HepG2 (cell line): ENCODE measurements around the gene COL10A1. TPM values are rescaled to one million over a fixed set of nuclear protein-coding genes. Genes with fewer than 3 reads are reported as not detected.
A peak's percentile ranks its signal among the peaks of the same experiment; 100 is the strongest.

Experiments
- ARNTL ChIP-seq: sonication (generic); formaldehyde crosslinking; IDR thresholded peaks from 2 replicates; pipeline ENCODE4 v1.4.0; 2020; ENCODE audit warnings: mild to moderate bottlenecking, missing genetic modification reagents
- ATF1 ChIP-seq: IDR thresholded peaks from 2 replicates; pipeline ENCODE4 v1.6.1; 2016; ENCODE audit warnings: mild to moderate bottlenecking, control low read depth
- ATF7 ChIP-seq, 2 experiments: fragments of 450-650 bp in 1 of 2; sonication (generic) in 1 of 2; formaldehyde crosslinking in 1 of 2; IDR thresholded peaks; 2 replicates each; pipeline versions ENCODE4 v1.4.0 to v1.6.1; 2016 to 2020; ENCODE audit warnings: antibody characterized with exemption in 1 of 2, mild to moderate bottlenecking in 1 of 2, missing genetic modification reagents in 1 of 2
- CREM ChIP-seq, 2 experiments: sonication (generic) in 1 of 2; formaldehyde crosslinking in 1 of 2; IDR thresholded peaks; 2 replicates each; pipeline versions ENCODE4 v1.4.0 to v1.6.1; 2016 to 2020; ENCODE audit warnings: antibody characterized with exemption in 1 of 2, mild to moderate bottlenecking in 1 of 2, missing genetic modification reagents in 1 of 2
- FOXA1 ChIP-seq, 2 experiments: fragments of 450-650 bp in 1 of 2; sonication (generic) in 1 of 2; formaldehyde crosslinking in 1 of 2; IDR thresholded peaks; 2 replicates each; pipeline versions ENCODE4 v1.4.0 to v1.6.1; 2016 to 2020; ENCODE audit warnings: missing genetic modification reagents in 1 of 2
- FOXK1 ChIP-seq: sonication (generic); formaldehyde crosslinking; IDR thresholded peaks from 2 replicates; pipeline ENCODE4 v1.4.0; 2020; ENCODE audit warnings: low read depth, missing genetic modification reagents, borderline replicate concordance
- FOXP1 ChIP-seq, 2 experiments: fragments of 450-650 bp in 1 of 2; IDR thresholded peaks; 2 replicates each; pipeline ENCODE4 v1.6.1; 2017 to 2018; ENCODE audit warnings: antibody characterized with exemption in 1 of 2
- GFI1 ChIP-seq: sonication (generic); formaldehyde crosslinking; IDR thresholded peaks from 2 replicates; pipeline ENCODE4 v1.5.0; 2020; ENCODE audit warnings: missing genetic modification reagents, mild to moderate bottlenecking, borderline replicate concordance
- HHEX ChIP-seq: IDR thresholded peaks from 2 replicates; pipeline ENCODE4 v1.6.1; 2016; ENCODE audit warnings: control low read depth
- JUNB ChIP-seq: sonication (generic); formaldehyde crosslinking; IDR thresholded peaks from 2 replicates; pipeline ENCODE4 v1.8.0; 2022; ENCODE audit warnings: missing genetic modification reagents, mild to moderate bottlenecking, borderline replicate concordance
- MXI1 ChIP-seq: IDR thresholded peaks from 3 replicates; pipeline ENCODE4 v1.6.1; 2012; ENCODE audit warnings: low read depth, low read length, inconsistent platforms, borderline replicate concordance
- NR2F2 ChIP-seq: IDR thresholded peaks from 2 replicates; pipeline ENCODE4 v1.6.1; 2012; ENCODE audit warnings: low read depth, inconsistent platforms, borderline replicate concordance
- PTBP1 ChIP-seq: fragments of 200-400 bp; formaldehyde crosslinking; IDR thresholded peaks from 2 replicates; pipeline ENCODE4 v1.6.1; 2018; ENCODE audit warnings: low read length, low read depth; ENCODE audit not compliant: poor library complexity, severe bottlenecking
- SOX6 ChIP-seq, 2 experiments: fragments of 450-650 bp in 1 of 2; sonication (generic) in 1 of 2; formaldehyde crosslinking in 1 of 2; IDR thresholded peaks; 2 replicates each; pipeline versions ENCODE4 v1.4.0 to v1.6.1; 2017 to 2020; ENCODE audit warnings: antibody characterized with exemption in 1 of 2, mild to moderate bottlenecking in 1 of 2, missing genetic modification reagents in 1 of 2
- ZNF160 ChIP-seq: sonication (generic); formaldehyde crosslinking; IDR thresholded peaks from 2 replicates; pipeline ENCODE4 v1.8.0; 2022; ENCODE audit warnings: mild to moderate bottlenecking, inconsistent platforms, missing genetic modification reagents
- ZNF850 ChIP-seq: sonication (generic); formaldehyde crosslinking; conservative IDR thresholded peaks from 2 replicates; pipeline ENCODE4 v1.9.0; 2021; ENCODE audit warnings: mild to moderate bottlenecking, missing genetic modification reagents
- polyA plus RNA-seq, 8 experiments: library from polyadenylated mRNA; depleted of rRNA in 3 of 8; stranded (reverse) in 7 of 8; unstranded in 1 of 8; fragments of >200 nt; fragmentation: Illumina TruSeq in 4 of 8; extraction: Trizol in 4 of 8; gene quantifications; 2 replicates each; pipeline versions ENCODE4 v1.2.1 to v1.2.3, GENCODE V29; 2011 to 2016; ENCODE audit warnings: low read depth in 4 of 8, missing spikeins in 1 of 8, mixed read lengths in 1 of 8; ENCODE audit not compliant: insufficient read depth in 1 of 8
- total RNA-seq, 5 experiments: library from RNA; depleted of rRNA; stranded (reverse); fragments of >200 nt; fragmentation: Illumina TruSeq; extraction: Trizol; gene quantifications; 2 replicates each; pipeline ENCODE4 v1.2.3, GENCODE V29; 2016; ENCODE audit warnings: low read depth in 1 of 5
- TF ChIP-seq, protein P1 (sequence below), 2 experiments: IDR thresholded peaks; 2 replicates each; pipeline ENCODE4 v1.6.1; 2011 to 2012; ENCODE audit warnings: low read length in 2 of 2, borderline replicate concordance in 1 of 2, low read depth in 1 of 2, mild to moderate bottlenecking in 1 of 2, moderate library complexity in 1 of 2
- TF ChIP-seq, protein P2 (sequence below): sonication (generic); formaldehyde crosslinking; IDR thresholded peaks from 2 replicates; pipeline ENCODE4 v1.4.0; 2020; ENCODE audit warnings: low read depth, mild to moderate bottlenecking, missing genetic modification reagents
- TF ChIP-seq, protein P3 (sequence below): sonication (generic); formaldehyde crosslinking; IDR thresholded peaks from 2 replicates; pipeline ENCODE4 v1.4.0; 2020; ENCODE audit warnings: missing genetic modification reagents

COL10A1 gene
- total and polyA plus RNA-seq, 2 of the 13 experiments (the other 11 are each of a cell fraction or from before 2014, with no cell fraction given) = 0.07 TPM; not detected in 1

GRCh38 chr6:116072368-116072767 is 53.6 kb downstream of the COL10A1 start (continued):
- peak; percentile 73 for TF ChIP-seq FOXP1 (IDR thresholded peaks at IDR 0.05)
- peak; percentile 44; the same call in 1 of the 2 replicates for TF ChIP-seq FOXP1 (CRISPR knock-in tag; IDR thresholded peaks at IDR 0.05)
- 0 out of 2 replicates have a peak, but pooled peaks have one; percentile 26 for TF ChIP-seq FOXK1
- peak; percentile 53 for TF ChIP-seq ATF1 (CRISPR knock-in tag)
- TF ChIP-seq ZNF850 (CRISPR knock-in tag) = no peak
- no peak for TF ChIP-seq SOX6 (IDR thresholded peaks at IDR 0.05)
- peak; percentile 80 for TF ChIP-seq SOX6 (CRISPR knock-in tag; IDR thresholded peaks at IDR 0.05)
- peak; percentile 83 for TF ChIP-seq ARNTL (CRISPR knock-in tag)
- no peak for TF ChIP-seq ZNF160 (CRISPR knock-in tag)
- TF ChIP-seq MXI1 = peak; percentile 23; the same call in 1 of the 3 replicates
- TF ChIP-seq PTBP1 = no peak
- TF ChIP-seq, protein P1, sequence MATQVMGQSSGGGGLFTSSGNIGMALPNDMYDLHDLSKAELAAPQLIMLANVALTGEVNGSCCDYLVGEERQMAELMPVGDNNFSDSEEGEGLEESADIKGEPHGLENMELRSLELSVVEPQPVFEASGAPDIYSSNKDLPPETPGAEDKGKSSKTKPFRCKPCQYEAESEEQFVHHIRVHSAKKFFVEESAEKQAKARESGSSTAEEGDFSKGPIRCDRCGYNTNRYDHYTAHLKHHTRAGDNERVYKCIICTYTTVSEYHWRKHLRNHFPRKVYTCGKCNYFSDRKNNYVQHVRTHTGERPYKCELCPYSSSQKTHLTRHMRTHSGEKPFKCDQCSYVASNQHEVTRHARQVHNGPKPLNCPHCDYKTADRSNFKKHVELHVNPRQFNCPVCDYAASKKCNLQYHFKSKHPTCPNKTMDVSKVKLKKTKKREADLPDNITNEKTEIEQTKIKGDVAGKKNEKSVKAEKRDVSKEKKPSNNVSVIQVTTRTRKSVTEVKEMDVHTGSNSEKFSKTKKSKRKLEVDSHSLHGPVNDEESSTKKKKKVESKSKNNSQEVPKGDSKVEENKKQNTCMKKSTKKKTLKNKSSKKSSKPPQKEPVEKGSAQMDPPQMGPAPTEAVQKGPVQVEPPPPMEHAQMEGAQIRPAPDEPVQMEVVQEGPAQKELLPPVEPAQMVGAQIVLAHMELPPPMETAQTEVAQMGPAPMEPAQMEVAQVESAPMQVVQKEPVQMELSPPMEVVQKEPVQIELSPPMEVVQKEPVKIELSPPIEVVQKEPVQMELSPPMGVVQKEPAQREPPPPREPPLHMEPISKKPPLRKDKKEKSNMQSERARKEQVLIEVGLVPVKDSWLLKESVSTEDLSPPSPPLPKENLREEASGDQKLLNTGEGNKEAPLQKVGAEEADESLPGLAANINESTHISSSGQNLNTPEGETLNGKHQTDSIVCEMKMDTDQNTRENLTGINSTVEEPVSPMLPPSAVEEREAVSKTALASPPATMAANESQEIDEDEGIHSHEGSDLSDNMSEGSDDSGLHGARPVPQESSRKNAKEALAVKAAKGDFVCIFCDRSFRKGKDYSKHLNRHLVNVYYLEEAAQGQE (IDR thresholded peaks at IDR 0.05; ENCODE audit: borderline replicate concordance in 1 of 2, low read depth in 1 of 2, low read length in 2 of 2) = peak in 1 of 2 experiments; percentile 16; a peak in 1 of 4 replicates
- TF ChIP-seq GFI1 (CRISPR knock-in tag) = peak; percentile 63; the same call in 1 of the 2 replicates
- peak; percentile 73 for TF ChIP-seq CREM (IDR thresholded peaks at IDR 0.05)
- no peak for TF ChIP-seq CREM (CRISPR knock-in tag; IDR thresholded peaks at IDR 0.05)
- peak; percentile 80; the same call in 1 of the 2 replicates for TF ChIP-seq JUNB (CRISPR knock-in tag)
- peak; percentile 25; the same call in 1 of the 2 replicates for TF ChIP-seq NR2F2
- peak; percentile 92 for TF ChIP-seq ATF7 (IDR thresholded peaks at IDR 0.05)
- TF ChIP-seq ATF7 (CRISPR knock-in tag; IDR thresholded peaks at IDR 0.05) = no peak; the same call in 1 of the 2 replicates
- TF ChIP-seq, protein P2, sequence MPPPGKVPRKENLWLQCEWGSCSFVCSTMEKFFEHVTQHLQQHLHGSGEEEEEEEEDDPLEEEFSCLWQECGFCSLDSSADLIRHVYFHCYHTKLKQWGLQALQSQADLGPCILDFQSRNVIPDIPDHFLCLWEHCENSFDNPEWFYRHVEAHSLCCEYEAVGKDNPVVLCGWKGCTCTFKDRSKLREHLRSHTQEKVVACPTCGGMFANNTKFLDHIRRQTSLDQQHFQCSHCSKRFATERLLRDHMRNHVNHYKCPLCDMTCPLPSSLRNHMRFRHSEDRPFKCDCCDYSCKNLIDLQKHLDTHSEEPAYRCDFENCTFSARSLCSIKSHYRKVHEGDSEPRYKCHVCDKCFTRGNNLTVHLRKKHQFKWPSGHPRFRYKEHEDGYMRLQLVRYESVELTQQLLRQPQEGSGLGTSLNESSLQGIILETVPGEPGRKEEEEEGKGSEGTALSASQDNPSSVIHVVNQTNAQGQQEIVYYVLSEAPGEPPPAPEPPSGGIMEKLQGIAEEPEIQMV = no peak
- TF ChIP-seq, protein P3, sequence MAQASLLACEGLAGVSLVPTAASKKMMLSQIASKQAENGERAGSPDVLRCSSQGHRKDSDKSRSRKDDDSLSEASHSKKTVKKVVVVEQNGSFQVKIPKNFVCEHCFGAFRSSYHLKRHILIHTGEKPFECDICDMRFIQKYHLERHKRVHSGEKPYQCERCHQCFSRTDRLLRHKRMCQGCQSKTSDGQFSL (CRISPR knock-in tag) = no peak
- TF ChIP-seq HHEX = peak; percentile 30; the same call in 1 of the 2 replicates
- peak; percentile 69 for TF ChIP-seq FOXA1 (IDR thresholded peaks at IDR 0.05)
- TF ChIP-seq FOXA1 (CRISPR knock-in tag; IDR thresholded peaks at IDR 0.05) = peak; percentile 52
- TF ChIP-seq, all 625 proteins: peak for 80
